ENCODE results near the gene OGFR.

OGFR gene, protein sequence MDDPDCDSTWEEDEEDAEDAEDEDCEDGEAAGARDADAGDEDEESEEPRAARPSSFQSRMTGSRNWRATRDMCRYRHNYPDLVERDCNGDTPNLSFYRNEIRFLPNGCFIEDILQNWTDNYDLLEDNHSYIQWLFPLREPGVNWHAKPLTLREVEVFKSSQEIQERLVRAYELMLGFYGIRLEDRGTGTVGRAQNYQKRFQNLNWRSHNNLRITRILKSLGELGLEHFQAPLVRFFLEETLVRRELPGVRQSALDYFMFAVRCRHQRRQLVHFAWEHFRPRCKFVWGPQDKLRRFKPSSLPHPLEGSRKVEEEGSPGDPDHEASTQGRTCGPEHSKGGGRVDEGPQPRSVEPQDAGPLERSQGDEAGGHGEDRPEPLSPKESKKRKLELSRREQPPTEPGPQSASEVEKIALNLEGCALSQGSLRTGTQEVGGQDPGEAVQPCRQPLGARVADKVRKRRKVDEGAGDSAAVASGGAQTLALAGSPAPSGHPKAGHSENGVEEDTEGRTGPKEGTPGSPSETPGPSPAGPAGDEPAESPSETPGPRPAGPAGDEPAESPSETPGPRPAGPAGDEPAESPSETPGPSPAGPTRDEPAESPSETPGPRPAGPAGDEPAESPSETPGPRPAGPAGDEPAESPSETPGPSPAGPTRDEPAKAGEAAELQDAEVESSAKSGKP

GRCh38 chr20:62804627-62805154, at the start of gene OGFR:
OGFR (plus strand) TSS chr20:62804835; CDS start chr20:62804860, 25 bp downstream.
- DNase-seq (ENCODE audit: low read depth in 2 of 2) = peak; percentile 65 to 69

DNA sequence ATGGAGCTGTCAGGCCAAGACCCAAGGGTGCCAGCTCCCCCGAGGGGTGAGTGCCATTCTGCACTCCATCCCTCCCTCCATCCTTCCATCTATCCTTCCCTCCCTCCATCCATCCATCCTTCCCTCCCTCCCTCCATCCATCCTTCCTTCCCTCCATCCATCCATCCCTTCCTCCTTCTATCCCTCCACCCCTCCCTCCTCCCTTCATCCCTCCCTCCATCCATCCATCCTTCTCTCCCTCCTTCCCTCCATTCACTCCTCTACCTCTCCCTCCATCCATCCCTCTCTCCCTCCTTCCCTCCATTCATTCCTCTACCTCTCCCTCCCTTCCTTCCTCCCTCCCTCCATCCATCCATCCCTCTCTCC, 49.7 kb upstream of the OGFR start:
- DNase-seq (ENCODE audit: low read depth in 2 of 2) = no peak

DNA sequence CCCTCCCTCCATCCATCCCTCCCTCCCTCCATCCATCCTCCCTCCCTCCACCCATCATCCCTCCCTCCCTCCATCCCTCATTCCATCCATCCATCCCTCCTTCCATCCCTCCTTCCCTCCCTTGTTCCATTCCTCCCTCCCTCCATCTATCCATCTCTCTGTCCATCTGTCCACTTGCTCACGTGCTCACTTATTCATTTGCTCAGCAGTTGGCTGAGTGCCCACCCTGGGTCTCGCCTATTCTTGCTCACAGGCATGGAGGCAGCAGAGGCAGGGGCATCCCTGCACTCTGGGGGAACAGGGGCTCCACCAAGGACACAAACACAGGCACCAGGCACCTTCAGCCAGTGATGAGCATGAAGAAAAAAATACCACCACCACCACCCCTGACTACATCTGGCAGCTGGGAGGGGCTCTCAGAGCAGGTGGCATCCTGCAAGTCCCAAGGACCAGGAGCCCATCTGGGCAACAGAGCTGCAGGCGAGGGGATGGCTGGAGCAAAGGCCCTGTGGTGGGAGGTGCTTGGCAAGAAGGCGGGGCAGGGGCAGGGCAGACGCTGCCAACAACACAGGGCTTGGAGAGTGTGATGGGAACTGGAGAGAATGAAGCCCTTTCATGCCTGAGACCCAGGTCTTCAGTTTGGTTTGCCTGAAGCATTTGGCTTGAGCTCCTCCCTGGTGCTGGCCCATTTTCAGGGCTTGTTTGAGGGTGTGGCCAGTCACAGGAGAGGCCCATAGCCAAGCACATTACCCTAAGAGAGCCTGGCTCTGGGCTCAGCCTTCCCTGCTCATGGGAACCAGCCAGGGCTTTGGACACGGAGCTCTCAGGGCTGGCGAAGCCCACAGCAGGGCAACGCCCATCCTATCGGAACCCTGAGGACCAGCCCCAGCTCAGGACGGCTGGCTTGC, 48.6 kb upstream of the OGFR start:
- DNase-seq (ENCODE audit: low read depth in 2 of 2) = no peak

DNA sequence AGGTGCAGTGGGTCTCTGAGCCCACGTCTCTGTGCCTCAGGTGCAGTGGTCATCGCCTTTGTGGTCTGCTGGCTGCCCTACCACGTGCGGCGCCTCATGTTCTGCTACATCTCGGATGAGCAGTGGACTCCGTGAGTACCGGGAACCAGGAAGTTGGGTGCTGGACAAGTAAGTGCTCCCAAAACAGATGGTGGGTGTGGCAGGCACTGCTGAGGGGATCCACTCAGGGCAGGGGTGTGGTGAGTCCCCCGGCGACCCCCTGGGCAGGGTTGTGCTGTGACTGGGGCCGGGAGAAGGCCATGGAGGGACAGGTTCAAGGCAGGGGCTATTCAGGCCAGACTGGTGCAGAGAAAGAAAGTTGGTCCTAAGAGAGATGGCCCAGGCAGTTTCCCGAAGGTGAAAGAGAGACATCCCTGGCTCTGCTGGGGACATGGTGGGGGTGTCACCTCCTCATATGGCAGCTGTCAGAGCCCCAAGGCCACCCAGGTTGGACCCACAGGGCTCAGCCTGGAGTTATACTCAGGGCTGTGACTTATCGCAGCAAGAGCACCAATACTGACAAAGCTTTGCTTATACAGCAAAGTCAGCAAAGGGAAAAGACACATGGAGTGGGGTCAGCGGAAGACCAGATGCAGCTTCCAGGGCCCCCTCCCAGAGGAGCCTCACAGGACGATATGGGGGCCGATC, 46.3 kb upstream of the OGFR start:
- DNase-seq (ENCODE audit: low read depth in 2 of 2) = no peak

DNA sequence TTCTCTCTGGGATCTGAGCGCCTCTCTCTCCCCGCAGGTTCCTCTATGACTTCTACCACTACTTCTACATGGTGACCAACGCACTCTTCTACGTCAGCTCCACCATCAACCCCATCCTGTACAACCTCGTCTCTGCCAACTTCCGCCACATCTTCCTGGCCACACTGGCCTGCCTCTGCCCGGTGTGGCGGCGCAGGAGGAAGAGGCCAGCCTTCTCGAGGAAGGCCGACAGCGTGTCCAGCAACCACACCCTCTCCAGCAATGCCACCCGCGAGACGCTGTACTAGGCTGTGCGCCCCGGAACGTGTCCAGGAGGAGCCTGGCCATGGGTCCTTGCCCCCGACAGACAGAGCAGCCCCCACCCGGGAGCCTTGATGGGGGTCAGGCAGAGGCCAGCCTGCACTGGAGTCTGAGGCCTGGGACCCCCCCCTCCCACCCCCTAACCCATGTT, 44.6 kb upstream of the OGFR start:
- no peak for DNase-seq (ENCODE audit: low read depth in 2 of 2)

GRCh38 chr20:62760471-62760855, 44.2 kb upstream of the OGFR start:
- no peak for DNase-seq (ENCODE audit: low read depth in 2 of 2)

GRCh38 chr20:62760856-62761758, 43.5 kb upstream of the OGFR start:
- DNase-seq (ENCODE audit: low read depth in 2 of 2) = no peak

DNA sequence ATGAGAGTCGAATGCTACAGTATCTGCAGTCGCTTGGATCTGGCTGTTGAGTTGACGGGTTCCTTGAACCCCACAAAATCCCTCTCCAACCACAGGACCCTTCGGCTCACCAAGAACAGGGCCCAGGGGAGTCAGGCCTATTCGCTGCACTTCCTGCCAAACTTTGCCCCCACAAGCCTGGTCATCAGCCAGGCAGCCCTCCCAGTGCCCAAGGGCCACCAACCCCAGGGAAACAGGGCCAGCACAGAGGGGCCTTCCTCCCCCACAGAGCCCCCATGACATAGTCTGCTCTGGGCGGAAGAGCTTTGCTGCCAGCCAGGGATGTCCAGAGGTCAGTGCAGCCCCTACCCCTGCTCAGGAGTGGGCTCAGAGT, 42.9 kb upstream of the OGFR start:
- DNase-seq (ENCODE audit: low read depth in 2 of 2) = no peak

DNA sequence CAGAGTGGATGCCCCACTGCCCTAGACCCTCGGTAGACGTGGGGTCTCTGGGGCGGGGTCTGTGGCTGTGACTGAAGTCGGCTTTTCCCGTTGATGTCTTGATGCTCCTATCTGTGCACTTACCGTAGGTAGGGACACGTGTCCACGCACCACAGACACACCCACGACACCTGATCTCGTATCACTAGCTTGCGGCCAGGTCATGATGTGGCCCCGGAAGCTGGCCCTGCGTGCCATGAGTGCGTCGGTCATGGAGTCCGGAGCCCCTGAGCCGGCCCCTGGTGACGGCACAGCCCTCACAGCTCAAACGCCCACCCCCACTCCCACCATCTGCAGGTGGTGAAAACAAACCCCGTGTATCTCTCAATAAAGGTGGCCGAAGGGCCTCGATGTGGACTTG, 42.3 kb upstream of the OGFR start:
- DNase-seq (ENCODE audit: low read depth in 2 of 2) = no peak

DNA sequence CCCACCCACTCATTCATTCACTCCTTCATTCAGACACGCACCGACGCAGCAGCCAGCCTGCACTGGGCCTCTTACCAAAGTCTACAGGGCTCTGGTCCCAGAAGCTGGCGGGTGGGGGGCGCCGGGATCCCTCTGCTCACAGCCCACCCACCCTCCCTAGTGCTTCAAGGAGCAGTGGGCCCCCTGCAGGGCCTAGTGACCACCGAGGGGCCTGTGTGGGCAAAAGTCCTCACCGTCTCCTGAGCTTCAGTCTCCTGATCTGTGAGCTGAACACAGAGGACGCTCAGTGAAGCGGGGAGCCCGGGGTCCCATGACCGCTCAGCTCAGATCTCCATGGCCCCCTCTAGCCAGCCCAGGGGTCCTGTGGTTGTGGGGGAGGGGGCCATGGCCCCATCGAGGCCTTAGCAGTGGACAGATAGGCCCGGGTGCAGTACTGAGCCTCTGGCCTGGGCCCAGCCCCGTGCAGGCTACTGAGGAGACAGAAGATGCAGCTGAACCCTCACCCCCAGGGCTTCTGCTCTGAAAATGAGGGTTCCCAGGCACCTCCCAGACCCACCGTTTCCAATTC, 41.8 kb upstream of the OGFR start:
- no peak for DNase-seq (ENCODE audit: low read depth in 2 of 2)

GRCh38 chr20:62763404-62763803, 41.2 kb upstream of the OGFR start:
- no peak for DNase-seq (ENCODE audit: low read depth in 2 of 2)

- no peak for DNase-seq (ENCODE audit: low read depth in 2 of 2)
These were observed 40.3 kb upstream of the OGFR start for GRCh38 chr20:62764156-62764935.

GRCh38 chr20:62765021-62765420, 39.6 kb upstream of the OGFR start:
- DNase-seq (ENCODE audit: low read depth in 2 of 2) = no peak

DNA sequence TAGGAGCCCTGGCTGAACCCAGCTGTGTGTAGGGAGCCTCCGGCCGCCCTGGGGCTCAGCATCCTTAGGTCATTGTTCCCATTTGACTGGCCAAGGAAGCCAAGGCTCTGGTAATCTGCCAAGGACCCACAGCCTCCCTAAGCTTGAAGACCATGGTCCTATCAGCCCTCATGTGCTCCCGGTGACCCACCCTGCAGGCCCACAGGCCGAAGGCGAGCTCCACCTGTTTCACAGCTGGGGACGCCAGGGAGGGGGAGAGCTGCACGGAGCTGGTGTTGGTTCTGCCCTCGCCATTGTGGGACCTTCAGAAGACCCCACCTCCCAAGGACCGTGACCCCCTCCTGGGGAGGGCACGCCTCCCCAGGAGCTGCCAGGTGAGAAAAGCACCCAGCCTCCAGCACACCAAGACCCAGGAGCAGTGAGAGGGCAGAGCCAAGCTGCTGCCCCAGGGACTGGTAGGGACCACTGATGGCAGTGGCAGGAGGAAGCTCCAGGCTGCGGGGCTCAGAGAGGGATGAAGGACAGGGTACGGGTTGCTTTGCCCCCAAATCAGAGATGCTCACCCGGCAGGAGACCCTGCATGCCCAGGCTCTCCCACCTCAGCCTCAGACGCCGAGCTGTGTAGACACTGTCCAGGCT, 39.1 kb upstream of the OGFR start:
- DNase-seq (ENCODE audit: low read depth in 2 of 2) = no peak

- DNase-seq (ENCODE audit: low read depth in 2 of 2) = no peak
These were observed 38.6 kb upstream of the OGFR start for GRCh38 chr20:62766071-62766450.

DNA sequence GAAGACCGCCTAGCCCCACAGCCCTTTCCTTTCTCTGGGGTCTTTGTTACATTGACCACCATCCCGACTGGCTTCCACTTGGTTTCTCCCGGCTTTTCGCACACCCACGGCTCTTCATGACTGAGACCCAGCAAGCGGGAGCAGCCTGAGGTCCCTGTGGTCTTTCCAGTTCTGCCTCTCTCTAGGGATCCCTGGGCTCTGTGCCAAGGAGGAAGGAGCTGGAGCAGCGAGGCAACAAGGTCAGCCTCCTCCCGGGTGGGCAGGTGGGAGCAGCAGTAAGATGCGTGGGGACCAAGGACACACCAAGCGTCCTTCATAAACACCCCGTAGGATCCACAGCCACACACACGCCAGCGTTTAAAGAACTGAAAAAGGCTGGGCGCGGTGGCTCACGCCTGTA, 37.9 kb upstream of the OGFR start:
- no peak for DNase-seq (ENCODE audit: low read depth in 2 of 2)

DNA sequence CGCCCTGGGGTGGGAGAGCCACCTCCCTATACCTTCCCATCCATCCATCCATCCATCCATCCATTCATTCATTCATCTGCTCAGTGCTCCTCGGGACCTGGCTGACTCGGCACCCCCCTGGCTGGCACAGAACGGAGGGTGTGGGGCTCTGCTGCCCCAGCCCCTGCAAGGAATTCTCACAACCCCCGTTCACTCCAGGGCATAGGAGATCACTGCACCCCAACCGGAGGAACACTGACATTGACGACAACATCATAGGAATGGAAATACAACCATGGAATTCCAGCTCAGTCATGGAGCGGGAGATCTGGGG, 36.4 kb upstream of the OGFR start:
- no peak for DNase-seq (ENCODE audit: low read depth in 2 of 2)

GRCh38 chr20:62768551-62769287, 35.9 kb upstream of the OGFR start:
- no peak for DNase-seq (ENCODE audit: low read depth in 2 of 2)

Data from stimulated activated CD4-positive, alpha-beta T cell treated with anti-CD3 and anti-CD28 coated beads, Interleukin-1b, Interleukin-23, amount 100 ng/mL, for 4 hours (primary cell).